Esophagus muscularis mucosa (tissue), 3 donors: Measurements from ENCODE around the gene KLHL6.

Source experiments
- CTCF ChIP-seq, 3 experiments: fragments of 200-600 bp in 2 of 3; fragments of 450-650 bp in 1 of 3; sonication (generic) in 2 of 3; IDR thresholded peaks; one replicate each; pipeline ENCODE4 v1.5.1; 2017 to 2019; ENCODE audit warnings: antibody characterized with exemption in 3 of 3, mild to moderate bottlenecking in 2 of 3, moderate library complexity in 1 of 3
- POLR2A ChIP-seq: fragments of 450-650 bp; IDR thresholded peaks from one replicate; pipeline ENCODE4 v1.6.1; 2017; ENCODE audit warnings: antibody characterized with exemption, moderate library complexity, mild to moderate bottlenecking, low read depth
- POLR2AphosphoS5 ChIP-seq, 2 donors: sonication (generic); formaldehyde crosslinking; IDR thresholded peaks; one replicate each; pipeline ENCODE4 v1.6.1; 2017; ENCODE audit warnings: antibody characterized with exemption in 2 of 2

- no peak for TF ChIP-seq CTCF (IDR thresholded peaks at IDR 0.05)
- TF ChIP-seq POLR2AphosphoS5 (IDR thresholded peaks at IDR 0.05), result no peak
- no peak for TF ChIP-seq POLR2A
Measured at GRCh38 chr3:183553334-183554026, 2.0 kb downstream of the KLHL6 start.
